ENCODE measurements around the gene MAP1B. TPM values are rescaled to one million over a fixed set of nuclear protein-coding genes. Genes with fewer than 3 reads are reported as not detected.
A peak's percentile ranks its signal among the peaks of the same experiment; 100 is the strongest.

MAP1B gene
- total RNA-seq, 3 donors from 2014 or later, result 258 to 2,233 (median 271) TPM

- H3K27ac ChIP-seq, result peak overlapping the region in 1 of 2 donors; percentile 52
- H3K36me3 ChIP-seq, result no peaks in the 10 kb centered on the region
- H3K4me1 ChIP-seq, result no peaks in the 10 kb centered on the region
- TF ChIP-seq CTCF (IDR thresholded peaks at IDR 0.05), result no peak
- no peak for TF ChIP-seq POLR2A (IDR thresholded peaks at IDR 0.05)
- TF ChIP-seq POLR2AphosphoS5 (IDR thresholded peaks at IDR 0.05), result no peak
- DNase-seq (ENCODE audit: low spot score in 2 of 2), result no peak
- no peaks in the 10 kb centered on the region for H3K9me3 ChIP-seq
- intact Hi-C loops (cut with DNase I; ENCODE audit: low total_unique reads), result no loop called here
- H3K4me3 ChIP-seq, result no peak overlapping the region
- H3K27me3 ChIP-seq, result no peaks in the 10 kb centered on the region
These were observed 45.3 kb downstream of the MAP1B start for GRCh38 chr5:72152545-72152944.

GRCh38 chr5:72153551-72153950 is 46.3 kb downstream of the MAP1B start:
- Histone ChIP-seq H3K9me3 (no peaks in the 10 kb centered on the region), H3K27me3 (no peaks in the 10 kb centered on the region), H3K36me3 (no peaks in the 10 kb centered on the region), H3K27ac (peak overlapping the region in 1 of 2 donors; percentile 52), H3K4me3 (no peak overlapping the region), H3K4me1 (no peaks in the 10 kb centered on the region)
- DNase-seq (ENCODE audit: low spot score in 2 of 2), result no peak
- intact Hi-C loops (cut with DNase I; ENCODE audit: low total_unique reads), result no loop called here
- TF ChIP-seq POLR2A (IDR thresholded peaks at IDR 0.05) (no peak), POLR2AphosphoS5 (IDR thresholded peaks at IDR 0.05) (no peak), CTCF (IDR thresholded peaks at IDR 0.05) (no peak)

GRCh38 chr5:72154076-72154756 is 46.9 kb downstream of the MAP1B start:
- no peak for DNase-seq (ENCODE audit: low spot score in 2 of 2)
- no peaks in the 10 kb centered on the region for H3K4me1 ChIP-seq
- H3K36me3 ChIP-seq, result no peaks in the 10 kb centered on the region
- no peak overlapping the region for H3K4me3 ChIP-seq
- TF ChIP-seq POLR2A (IDR thresholded peaks at IDR 0.05), result no peak
- TF ChIP-seq CTCF (IDR thresholded peaks at IDR 0.05), result no peak
- TF ChIP-seq POLR2AphosphoS5 (IDR thresholded peaks at IDR 0.05), result no peak
- intact Hi-C loops (cut with DNase I; ENCODE audit: low total_unique reads), result no loop called here
- H3K27ac ChIP-seq, result peak overlapping the region in 1 of 2 donors; percentile 39
- H3K27me3 ChIP-seq, result no peaks in the 10 kb centered on the region
- no peaks in the 10 kb centered on the region for H3K9me3 ChIP-seq

- H3K27ac ChIP-seq, result peak overlapping the region; percentile 61 to 88
- intact Hi-C loops (cut with DNase I; ENCODE audit: low total_unique reads), result no loop called here
- no peaks in the 10 kb centered on the region for H3K36me3 ChIP-seq
- no peaks in the 10 kb centered on the region for H3K27me3 ChIP-seq
- no peak overlapping the region for H3K4me3 ChIP-seq
- H3K9me3 ChIP-seq, result no peaks in the 10 kb centered on the region
- TF ChIP-seq POLR2A (IDR thresholded peaks at IDR 0.05) (no peak), CTCF (IDR thresholded peaks at IDR 0.05) (no peak), POLR2AphosphoS5 (IDR thresholded peaks at IDR 0.05) (no peak)
- no peak for DNase-seq (ENCODE audit: low spot score in 2 of 2)
- no peaks in the 10 kb centered on the region for H3K4me1 ChIP-seq
These were observed 49.8 kb downstream of the MAP1B start for GRCh38 chr5:72156946-72157624.

- TF ChIP-seq CTCF (IDR thresholded peaks at IDR 0.05), result no peak
- no peak for TF ChIP-seq POLR2AphosphoS5 (IDR thresholded peaks at IDR 0.05)
- no peak for TF ChIP-seq POLR2A (IDR thresholded peaks at IDR 0.05)
- DNase-seq (ENCODE audit: low spot score in 2 of 2), result no peak
- peak overlapping the region; percentile 61 to 88 for H3K27ac ChIP-seq
- no peaks in the 10 kb centered on the region for H3K36me3 ChIP-seq
- H3K27me3 ChIP-seq, result no peaks in the 10 kb centered on the region
- H3K4me1 ChIP-seq, result no peaks in the 10 kb centered on the region
- intact Hi-C loops (cut with DNase I; ENCODE audit: low total_unique reads), result no loop called here
- H3K9me3 ChIP-seq, result no peaks in the 10 kb centered on the region
- H3K4me3 ChIP-seq, result no peak overlapping the region
These were observed 50.3 kb downstream of the MAP1B start for GRCh38 chr5:72157625-72157962.
